Measurements from ENCODE around the gene C3orf70.
A peak's percentile ranks its signal among the peaks of the same experiment; 100 is the strongest.

Gene C3orf70

DNA sequence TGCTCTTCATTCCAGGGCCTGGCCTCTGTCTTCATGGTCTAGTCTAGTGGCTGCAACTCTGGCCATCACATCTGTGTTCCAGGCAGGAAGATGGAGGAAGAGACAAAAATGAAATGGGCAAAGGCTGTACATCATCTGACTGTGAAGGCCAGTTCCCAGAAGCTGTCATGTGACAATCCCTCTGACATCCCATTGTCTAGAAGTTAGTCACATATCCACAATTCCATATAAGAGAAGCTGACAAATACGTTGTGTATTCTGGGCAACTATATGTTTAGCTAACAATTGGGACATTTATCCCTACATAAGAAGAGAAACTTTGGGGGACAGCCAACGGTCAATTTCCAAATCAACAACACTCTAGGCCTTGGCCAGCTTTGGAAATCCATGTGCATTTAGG lies 34.5 kb upstream of the C3orf70 start:
- no peak overlapping the region for H3K27ac ChIP-seq

DNA sequence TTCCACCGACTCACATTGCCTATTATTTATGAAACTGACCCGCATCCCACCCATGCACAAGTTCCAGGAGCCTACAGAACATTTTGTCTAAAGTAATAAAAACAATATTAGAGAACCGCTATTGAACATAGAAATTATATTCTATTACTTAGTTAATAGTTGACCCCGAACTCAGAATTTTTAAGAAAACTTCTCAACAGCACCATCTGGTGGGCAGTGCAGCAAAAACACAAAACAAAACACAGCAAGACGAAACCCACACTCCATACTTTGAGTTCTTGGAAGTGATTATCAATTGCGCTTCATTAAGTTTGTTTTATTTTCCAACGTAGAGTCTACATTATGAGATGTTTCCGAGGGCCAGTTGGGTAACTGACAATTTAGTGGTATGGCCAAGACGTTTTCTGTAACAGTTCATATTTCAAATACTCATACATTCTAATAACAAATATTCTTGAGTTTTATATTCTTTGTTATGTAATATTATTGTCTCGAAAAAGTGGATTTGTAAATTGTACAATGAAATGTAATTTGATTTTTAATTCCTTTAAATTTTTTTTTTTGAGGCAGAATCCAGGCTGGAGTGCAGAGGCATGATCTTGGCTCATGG lies 24.0 kb upstream of the C3orf70 start:
- H3K27ac ChIP-seq = no peak overlapping the region
- TF ChIP-seq, protein P1, sequence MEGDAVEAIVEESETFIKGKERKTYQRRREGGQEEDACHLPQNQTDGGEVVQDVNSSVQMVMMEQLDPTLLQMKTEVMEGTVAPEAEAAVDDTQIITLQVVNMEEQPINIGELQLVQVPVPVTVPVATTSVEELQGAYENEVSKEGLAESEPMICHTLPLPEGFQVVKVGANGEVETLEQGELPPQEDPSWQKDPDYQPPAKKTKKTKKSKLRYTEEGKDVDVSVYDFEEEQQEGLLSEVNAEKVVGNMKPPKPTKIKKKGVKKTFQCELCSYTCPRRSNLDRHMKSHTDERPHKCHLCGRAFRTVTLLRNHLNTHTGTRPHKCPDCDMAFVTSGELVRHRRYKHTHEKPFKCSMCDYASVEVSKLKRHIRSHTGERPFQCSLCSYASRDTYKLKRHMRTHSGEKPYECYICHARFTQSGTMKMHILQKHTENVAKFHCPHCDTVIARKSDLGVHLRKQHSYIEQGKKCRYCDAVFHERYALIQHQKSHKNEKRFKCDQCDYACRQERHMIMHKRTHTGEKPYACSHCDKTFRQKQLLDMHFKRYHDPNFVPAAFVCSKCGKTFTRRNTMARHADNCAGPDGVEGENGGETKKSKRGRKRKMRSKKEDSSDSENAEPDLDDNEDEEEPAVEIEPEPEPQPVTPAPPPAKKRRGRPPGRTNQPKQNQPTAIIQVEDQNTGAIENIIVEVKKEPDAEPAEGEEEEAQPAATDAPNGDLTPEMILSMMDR (conservative IDR thresholded peaks at IDR 0.05) = peak; percentile 76

More for the DNA sequence above, 34.5 kb upstream of the C3orf70 start:
- TF ChIP-seq, protein P1 (conservative IDR thresholded peaks at IDR 0.05) = no peak

DNA sequence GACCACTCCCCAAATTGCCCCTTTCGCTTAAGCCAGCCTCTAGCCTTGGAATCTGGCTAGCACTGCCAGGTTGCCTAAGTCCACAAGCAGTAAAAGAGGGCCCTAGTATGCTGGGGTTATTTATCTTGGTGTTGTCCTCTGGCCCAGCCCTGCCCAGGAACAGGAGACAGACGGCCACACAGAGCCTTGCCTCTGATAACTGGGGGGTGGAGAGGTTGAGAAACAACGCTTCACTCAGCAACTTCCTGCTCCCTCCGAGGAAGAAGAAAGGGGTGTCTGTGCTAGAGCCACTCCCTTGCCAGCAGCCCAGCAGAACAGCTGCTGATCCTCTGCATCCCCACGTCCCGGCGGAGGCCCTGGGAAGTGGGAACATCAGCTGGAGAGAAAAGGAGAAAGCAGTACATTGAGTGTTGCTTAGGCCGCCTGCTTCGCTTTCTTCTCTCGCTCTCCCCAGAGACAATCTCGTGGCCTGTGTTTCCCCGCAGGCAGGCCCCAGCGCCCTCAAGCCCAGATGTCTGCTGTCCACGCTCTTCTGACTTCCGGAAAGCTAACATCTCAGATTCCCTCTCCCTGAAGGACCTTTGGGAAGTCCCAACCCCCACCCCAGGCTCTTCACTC lies 22.6 kb upstream of the C3orf70 start:
- TF ChIP-seq, protein P1 (conservative IDR thresholded peaks at IDR 0.05) = no peak
- H3K27ac ChIP-seq = no peak overlapping the region

DNA sequence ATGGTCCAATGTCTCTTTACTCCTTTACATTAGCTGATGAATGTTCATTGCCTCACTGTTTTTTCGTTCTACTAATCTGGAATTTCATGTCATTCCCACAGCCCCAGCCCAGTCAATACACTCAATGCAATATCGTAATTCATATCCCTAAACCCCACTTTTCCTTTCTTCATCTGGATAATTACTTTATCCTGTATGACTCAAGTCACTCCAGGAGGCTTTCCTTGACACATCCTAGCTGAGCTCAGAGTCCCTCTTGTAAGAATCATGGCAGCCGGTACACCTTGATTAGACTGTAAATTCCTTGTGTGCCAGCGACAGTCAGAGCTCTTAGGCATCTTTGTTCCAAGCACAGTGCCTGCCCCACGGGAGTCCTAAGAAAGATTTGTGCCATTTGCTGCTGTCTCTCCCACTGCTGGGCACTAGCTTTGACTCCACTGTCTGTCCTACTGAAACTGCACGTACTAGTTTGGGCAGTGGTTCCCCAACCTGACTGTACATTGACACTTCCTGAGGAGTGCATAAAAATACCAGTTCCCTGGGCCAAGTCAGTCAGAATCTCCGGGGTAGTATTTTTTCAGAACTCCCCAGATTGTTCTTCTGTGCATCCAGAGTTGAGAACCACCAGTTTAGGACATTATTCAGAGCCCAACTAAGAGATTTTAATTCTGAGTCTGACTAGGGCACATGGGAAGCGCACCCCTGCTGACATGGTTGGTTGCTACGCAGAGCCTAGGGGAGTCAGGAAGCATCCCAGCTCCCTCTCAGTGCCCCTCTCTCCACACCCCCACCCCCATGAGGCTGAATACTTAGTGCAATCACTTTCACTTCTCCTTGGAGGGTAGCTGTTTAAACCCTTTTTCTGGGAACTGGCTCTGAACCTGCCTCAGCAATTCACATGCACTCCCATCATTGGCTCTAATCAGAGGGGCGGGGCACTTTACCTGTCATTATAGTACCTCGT lies 19.5 kb upstream of the C3orf70 start:
- H3K27ac ChIP-seq = no peak overlapping the region
- TF ChIP-seq, protein P1 (conservative IDR thresholded peaks at IDR 0.05) = no peak

DNA sequence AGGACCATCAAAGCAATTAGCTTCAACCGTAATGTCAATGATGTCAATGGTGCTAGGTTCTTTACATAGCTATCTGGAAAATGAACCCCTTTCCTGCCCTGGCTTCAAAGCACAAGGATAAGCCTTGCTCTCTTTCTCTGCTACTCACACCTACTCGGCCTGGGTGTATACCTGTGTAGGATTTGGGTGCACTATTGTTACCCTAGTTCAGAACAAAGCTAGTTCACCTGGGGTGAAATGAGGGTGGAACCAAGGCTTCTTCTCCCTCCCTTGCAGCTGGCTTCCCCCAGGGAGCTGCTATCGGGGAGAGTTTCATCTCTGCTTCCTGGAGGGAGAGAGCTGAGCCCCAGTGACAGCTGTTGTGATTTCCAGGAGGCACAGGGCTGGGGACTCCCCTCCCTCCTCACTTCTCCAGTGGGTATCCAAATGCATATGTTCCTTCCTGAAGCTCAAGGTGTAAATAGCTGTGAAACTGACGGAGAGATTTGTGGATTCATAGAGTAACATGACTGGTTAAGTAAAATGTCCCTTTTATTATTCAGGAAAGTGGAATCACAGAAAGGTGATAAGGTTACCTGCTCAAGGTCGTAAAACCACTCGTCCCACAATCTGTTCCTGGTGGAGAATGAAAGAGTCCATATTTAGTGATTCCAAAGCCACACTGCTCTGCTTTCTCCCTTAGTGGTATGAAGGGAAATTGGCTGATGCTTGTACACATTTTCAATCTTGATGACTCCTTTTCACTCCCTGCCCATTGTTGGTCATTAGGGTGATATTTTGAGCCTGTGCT lies 11.8 kb upstream of the C3orf70 start:
- TF ChIP-seq, protein P1 (conservative IDR thresholded peaks at IDR 0.05) = no peak
- no peak overlapping the region for H3K27ac ChIP-seq

DNA sequence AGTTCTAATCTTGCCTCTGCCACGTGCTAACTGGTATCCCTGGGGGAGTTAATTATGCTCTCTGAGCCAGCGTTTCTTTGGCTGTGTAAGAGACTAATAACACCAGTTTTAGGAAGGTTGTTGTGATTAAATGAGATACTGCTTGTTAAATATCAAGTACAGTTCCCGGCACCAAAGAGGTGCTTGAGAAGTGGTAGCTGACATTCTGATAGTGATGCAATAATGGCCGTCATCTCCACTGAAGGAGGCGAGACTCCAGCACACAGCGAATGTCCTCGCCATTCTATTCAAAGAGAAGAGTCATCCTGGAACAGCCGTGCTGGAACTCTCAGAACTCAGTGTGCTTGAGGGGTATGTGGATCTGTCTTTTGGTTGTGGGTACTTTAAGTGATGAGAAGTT lies 9.8 kb upstream of the C3orf70 start:
- TF ChIP-seq, protein P1 (conservative IDR thresholded peaks at IDR 0.05) = no peak
- no peak overlapping the region for H3K27ac ChIP-seq

All from VCaP (cell line).